H9 (cell line): ENCODE results near the gene BLNK. TPM values are rescaled to one million over a fixed set of nuclear protein-coding genes. Genes with fewer than 3 reads are reported as not detected.

Experiments used
- DNase-seq: peaks from one replicate; pipeline ENCODE4 v3.0.0-alpha.2; 2017
- H2AFZ ChIP-seq: one replicate; pipeline ENCODE4 v1.6.1; 2013; ENCODE audit warnings: mild to moderate bottlenecking, low read length, control low read depth, moderate library complexity
- H2AK5ac ChIP-seq: 2 replicates; pipeline ENCODE4 v1.6.1; 2013; ENCODE audit warnings: low read length, control low read depth, mixed read lengths; ENCODE audit not compliant: insufficient read length
- H2BK120ac ChIP-seq: one replicate; pipeline ENCODE4 v1.6.1; 2013; ENCODE audit warnings: low read depth, mild to moderate bottlenecking, low read length, control low read depth, inconsistent platforms; ENCODE audit not compliant: poor library complexity, severe bottlenecking
- H2BK12ac ChIP-seq: 2 replicates; pipeline ENCODE4 v1.6.1; 2013; ENCODE audit warnings: low read length, control low read depth, mixed read lengths, low read depth; ENCODE audit not compliant: insufficient read length
- H2BK15ac ChIP-seq: 2 replicates; pipeline ENCODE4 v1.6.1; 2013; ENCODE audit warnings: low read depth, low read length, control low read depth
- H2BK20ac ChIP-seq: one replicate; pipeline ENCODE4 v1.6.1; 2013; ENCODE audit warnings: low read depth, mild to moderate bottlenecking, low read length, control low read depth, inconsistent platforms; ENCODE audit not compliant: poor library complexity, severe bottlenecking
- H2BK5ac ChIP-seq: 2 replicates; pipeline ENCODE4 v1.6.1; 2013; ENCODE audit warnings: low read length, control low read depth, mixed read lengths; ENCODE audit not compliant: insufficient read length
- H3K14ac ChIP-seq: 2 replicates; pipeline ENCODE4 v1.6.1; 2013; ENCODE audit warnings: low read length, control low read depth; ENCODE audit not compliant: insufficient read depth
- H3K18ac ChIP-seq: 2 replicates; pipeline ENCODE4 v1.6.1; 2013; ENCODE audit warnings: low read depth, mild to moderate bottlenecking, mixed read lengths, low read length, control low read depth; ENCODE audit not compliant: insufficient read length
- H3K23ac ChIP-seq: 2 replicates; pipeline ENCODE4 v1.6.1; 2013; ENCODE audit warnings: low read length, control low read depth, mixed read lengths, low read depth; ENCODE audit not compliant: insufficient read length
- H3K23me2 ChIP-seq: 2 replicates; pipeline ENCODE4 v1.6.1; 2013; ENCODE audit warnings: low read depth, mild to moderate bottlenecking, mixed read lengths, low read length, control low read depth; ENCODE audit not compliant: insufficient read length, poor library complexity, severe bottlenecking
- H3K27ac ChIP-seq: 2 replicates; pipeline ENCODE4 v1.5.1; 2013; ENCODE audit warnings: low read length, control low read depth, mixed read lengths, low read depth; ENCODE audit not compliant: insufficient read length
- H3K27me3 ChIP-seq: 2 replicates; pipeline ENCODE4 v1.6.1; 2013; ENCODE audit warnings: low read length, control low read depth, inconsistent platforms; ENCODE audit not compliant: insufficient read depth
- H3K4ac ChIP-seq: 2 replicates; pipeline ENCODE4 v1.6.1; 2013; ENCODE audit warnings: low read depth, mild to moderate bottlenecking, control low read depth, inconsistent platforms, low read length, moderate library complexity
- H3K4me1 ChIP-seq: 2 replicates; pipeline ENCODE4 v1.6.1; 2013; ENCODE audit warnings: low read length, control low read depth, inconsistent platforms; ENCODE audit not compliant: insufficient read depth
- H3K4me2 ChIP-seq: 2 replicates; pipeline ENCODE4 v1.6.1; 2013; ENCODE audit warnings: low read length, control low read depth, mixed read lengths; ENCODE audit not compliant: insufficient read length, insufficient read depth
- H3K56ac ChIP-seq: 2 replicates; pipeline ENCODE4 v1.6.1; 2013; ENCODE audit warnings: low read depth, mild to moderate bottlenecking, mixed read lengths, low read length, control low read depth; ENCODE audit not compliant: insufficient read length
- H3K79me1 ChIP-seq: 2 replicates; pipeline ENCODE4 v1.6.1; 2013; ENCODE audit warnings: low read depth, mild to moderate bottlenecking, moderate library complexity, low read length, control low read depth, inconsistent platforms; ENCODE audit not compliant: insufficient read depth, poor library complexity, severe bottlenecking
- H3K79me2 ChIP-seq: 2 replicates; pipeline ENCODE4 v1.6.1; 2013; ENCODE audit warnings: low read length, control low read depth, inconsistent platforms; ENCODE audit not compliant: insufficient read depth
- H3K9ac ChIP-seq: 2 replicates; pipeline ENCODE4 v1.6.1; 2013; ENCODE audit warnings: low read length, control low read depth, mixed read lengths; ENCODE audit not compliant: insufficient read length; ENCODE audit errors: extremely low read depth
- H3K9me3 ChIP-seq: one replicate; pipeline ENCODE4 v1.6.1; 2013; ENCODE audit warnings: low read depth, low read length, inconsistent platforms; ENCODE audit not compliant: control insufficient read depth
- H3T11ph ChIP-seq: one replicate; pipeline ENCODE4 v1.6.1; 2013; ENCODE audit warnings: mild to moderate bottlenecking, low read length, control low read depth, inconsistent platforms
- H4K20me1 ChIP-seq: one replicate; pipeline ENCODE4 v1.6.1; 2013; ENCODE audit not compliant: control insufficient read depth, insufficient read length, insufficient read depth
- H4K5ac ChIP-seq: 2 replicates; pipeline ENCODE4 v1.6.1; 2013; ENCODE audit warnings: low read depth, mild to moderate bottlenecking, mixed read lengths, low read length, control low read depth; ENCODE audit not compliant: insufficient read length
- H4K8ac ChIP-seq: replicated peaks from 2 replicates; pipeline ENCODE4 v1.6.1; 2013; ENCODE audit warnings: low read length, control low read depth, mixed read lengths, low read depth; ENCODE audit not compliant: insufficient read length
- H4K91ac ChIP-seq: 2 replicates; pipeline ENCODE4 v1.6.1; 2013; ENCODE audit warnings: low read depth, mild to moderate bottlenecking, moderate library complexity, mixed read lengths, low read length, control low read depth; ENCODE audit not compliant: insufficient read length
- H3K27ac Mint-ChIP-seq, 3 experiments: 2 replicates in 2 of 3; 3 replicates in 1 of 3; pipeline ENCODE4 v1.8.0; 2020 to 2021; ENCODE audit warnings: mixed read lengths in 3 of 3, mild to moderate bottlenecking in 1 of 3, moderate library complexity in 1 of 3
- H3K27me3 Mint-ChIP-seq: 2 replicates; pipeline ENCODE4 v1.8.0; 2021; ENCODE audit warnings: low read depth, mild to moderate bottlenecking, moderate library complexity, mixed read lengths
- H3K36me3 Mint-ChIP-seq, 3 experiments: 2 replicates in 2 of 3; 3 replicates in 1 of 3; pipeline ENCODE4 v1.8.0; 2020 to 2021; ENCODE audit warnings: low read depth in 3 of 3, mixed read lengths in 3 of 3; ENCODE audit not compliant: insufficient read depth in 1 of 3
- H3K4me1 Mint-ChIP-seq, 2 experiments: 2 replicates each; pipeline ENCODE4 v1.8.0; 2020; ENCODE audit warnings: mixed read lengths in 2 of 2
- H3K4me3 Mint-ChIP-seq, 2 experiments: 2 replicates in 1 of 2; 3 replicates in 1 of 2; pipeline ENCODE4 v1.8.0; 2020 to 2021; ENCODE audit warnings: mild to moderate bottlenecking in 2 of 2, mixed read lengths in 2 of 2, moderate library complexity in 1 of 2
- H3K9me3 Mint-ChIP-seq, 2 experiments: 2 replicates in 1 of 2; 3 replicates in 1 of 2; pipeline ENCODE4 v1.8.0; 2020; ENCODE audit warnings: mild to moderate bottlenecking in 2 of 2, mixed read lengths in 2 of 2, moderate library complexity in 1 of 2
- CTCF ChIP-seq: fragments of 200-600 bp; sonication (generic); conservative IDR thresholded peaks from 3 replicates; pipeline ENCODE4 v1.8.0; 2021; ENCODE audit warnings: antibody characterized with exemption, mild to moderate bottlenecking
- WGBS: extraction: QIAGEN DNeasy Blood & Tissue Kit; methylation state at CpG from one replicate; pipeline ENCODE4 v1.1.7; 2013; ENCODE audit warnings: missing lambda C conversion rate, low lambda C conversion rate, mixed read lengths; ENCODE audit not compliant: insufficient read length; ENCODE audit errors: extremely low coverage; 5-methylcytosine and 5-hydroxymethylcytosine counted together
- total RNA-seq: library from RNA; stranded (reverse); gene quantifications from 2 replicates; pipeline ENCODE4 v1.2.1, GENCODE V29; 2021

BLNK gene
- total RNA-seq, 1 experiment from 2014 or later, result not detected

GRCh38 chr10:96317067-96317833 lies 45.9 kb upstream of the BLNK start:
- DNase-seq, result no peak
- no peak; the same call in 2 of the 3 replicates for TF ChIP-seq CTCF

More at GRCh38 chr10:96317067-96317833, 45.9 kb upstream of the BLNK start:
- Histone ChIP-seq H3K79me2 (no peaks in the 10 kb centered on the region), H4K91ac (no peak overlapping the region), H3K4me1 (peaks cover 3% of the 10 kb centered on the region; the same call in 1 of the 2 replicates), H2AK5ac (no peak overlapping the region), H4K5ac (no peak overlapping the region), H3K18ac (no peak overlapping the region), H3K4ac (no peak overlapping the region), H4K20me1 (no peaks in the 10 kb centered on the region), H3K79me1 (no peaks in the 10 kb centered on the region), H3K9ac (no peak overlapping the region), H2AFZ (no peak overlapping the region), H3T11ph (no peak overlapping the region), H2BK20ac (no peak overlapping the region), H3K4me2 (no peak overlapping the region), H2BK12ac (no peak overlapping the region), H2BK120ac (no peak overlapping the region), H4K8ac (no peak overlapping the region), H3K23ac (no peak overlapping the region), H2BK5ac (no peak overlapping the region), H2BK15ac (no peak overlapping the region), H3K14ac (no peak overlapping the region), H3K27ac (no peak overlapping the region), H3K56ac (no peak overlapping the region), H3K9me3 (no peaks in the 10 kb centered on the region), H3K27me3 (no peaks in the 10 kb centered on the region), H3K23me2 (no peaks in the 10 kb centered on the region)
- H3K4me1 Mint-ChIP-seq, result peaks cover 23 to 28% of the 10 kb centered on the region in 2 experiments
- H3K36me3 Mint-ChIP-seq, result no peaks in the 10 kb centered on the region
- WGBS, result no CpG with 5 or more reads among the region's 4 CpGs
- no peak overlapping the region for H3K27ac Mint-ChIP-seq
- no peak overlapping the region for H3K4me3 Mint-ChIP-seq
- H3K9me3 Mint-ChIP-seq, result no peaks in the 10 kb centered on the region; a peak in 1 of 5 replicates
- no peaks in the 10 kb centered on the region for H3K27me3 Mint-ChIP-seq
